ENCODE data around the gene ERC2. TPM values are rescaled to one million over a fixed set of nuclear protein-coding genes. Genes with fewer than 3 reads are reported as not detected.
"Not testable (repeated sequence)": the region's sequence is repeated elsewhere in the genome, so short reads cannot be mapped to it uniquely, and the experiment has no call there.

ERC2 gene
- total RNA-seq, 1 experiment from 2014 or later: 0.77 TPM

DNA sequence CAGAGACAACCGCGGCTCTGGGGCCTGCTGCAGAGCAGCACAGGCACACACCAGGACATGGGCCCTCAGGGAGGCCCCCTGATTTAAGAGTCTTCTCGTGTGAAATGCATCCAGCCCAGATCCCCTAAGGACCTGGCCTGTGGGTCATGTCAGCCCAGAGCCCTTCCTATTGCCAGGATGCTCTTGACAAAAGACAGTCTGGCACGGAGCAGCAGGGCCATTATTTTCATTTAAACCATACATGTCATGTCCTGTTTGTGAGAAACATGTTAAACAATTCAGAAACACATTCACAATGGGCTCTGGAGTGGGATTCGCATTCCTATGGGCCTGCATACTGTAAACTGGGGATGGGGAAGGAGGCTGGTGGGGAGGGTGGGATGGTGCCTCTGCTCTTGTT lies 613.8 kb downstream of the ERC2 start:
- no peaks in the 10 kb centered on the region for H3F3A ChIP-seq (ENCODE audit: low read length, unreplicated experiment)
- POLR2A ChIA-PET (ENCODE audit: unreplicated experiment): no interaction called here
- CTCF ChIA-PET: no interaction called here
- H2AFZ ChIP-seq (ENCODE audit: low read length): no peak overlapping the region
- H3K36me3 ChIP-seq (ENCODE audit: low read depth, low read length): no peaks in the 10 kb centered on the region
- H3K9me3 ChIP-seq (ENCODE audit: low read length): no peaks in the 10 kb centered on the region
- no TSS peak for BruUV-seq (replicated peaks)
- no peaks in the 10 kb centered on the region for H3K27me3 ChIP-seq (ENCODE audit: low read length)
- no peak for DNase-seq
- H3K4me2 ChIP-seq (ENCODE audit: low read length): no peak overlapping the region
- no peak for ATAC-seq
- no peak overlapping the region for H3K9ac ChIP-seq (ENCODE audit: low read length)
- no peak overlapping the region for H3K27ac ChIP-seq (ENCODE audit: low read length)
- no peak overlapping the region for H3K4me3 ChIP-seq (ENCODE audit: low read length)
- TF ChIP-seq, protein P1, sequence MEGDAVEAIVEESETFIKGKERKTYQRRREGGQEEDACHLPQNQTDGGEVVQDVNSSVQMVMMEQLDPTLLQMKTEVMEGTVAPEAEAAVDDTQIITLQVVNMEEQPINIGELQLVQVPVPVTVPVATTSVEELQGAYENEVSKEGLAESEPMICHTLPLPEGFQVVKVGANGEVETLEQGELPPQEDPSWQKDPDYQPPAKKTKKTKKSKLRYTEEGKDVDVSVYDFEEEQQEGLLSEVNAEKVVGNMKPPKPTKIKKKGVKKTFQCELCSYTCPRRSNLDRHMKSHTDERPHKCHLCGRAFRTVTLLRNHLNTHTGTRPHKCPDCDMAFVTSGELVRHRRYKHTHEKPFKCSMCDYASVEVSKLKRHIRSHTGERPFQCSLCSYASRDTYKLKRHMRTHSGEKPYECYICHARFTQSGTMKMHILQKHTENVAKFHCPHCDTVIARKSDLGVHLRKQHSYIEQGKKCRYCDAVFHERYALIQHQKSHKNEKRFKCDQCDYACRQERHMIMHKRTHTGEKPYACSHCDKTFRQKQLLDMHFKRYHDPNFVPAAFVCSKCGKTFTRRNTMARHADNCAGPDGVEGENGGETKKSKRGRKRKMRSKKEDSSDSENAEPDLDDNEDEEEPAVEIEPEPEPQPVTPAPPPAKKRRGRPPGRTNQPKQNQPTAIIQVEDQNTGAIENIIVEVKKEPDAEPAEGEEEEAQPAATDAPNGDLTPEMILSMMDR (conservative IDR thresholded peaks at IDR 0.05; ENCODE audit: low read depth, low read length): no peak
- no peak for TF ChIP-seq EZH2 (IDR thresholded peaks at IDR 0.05; ENCODE audit: low read length, unreplicated experiment)
- no peaks in the 10 kb centered on the region for H3K79me2 ChIP-seq (ENCODE audit: low read length)
- no peaks in the 10 kb centered on the region for H4K20me1 ChIP-seq (ENCODE audit: low read length)
- H3K9me2 ChIP-seq (replicated peaks; ENCODE audit: low read length): no peaks in the 10 kb centered on the region
- H3K4me1 ChIP-seq (ENCODE audit: insufficient read depth, low read length): no peaks in the 10 kb centered on the region
- intact Hi-C loops (cut with micrococcal nuclease): no loop called here

DNA sequence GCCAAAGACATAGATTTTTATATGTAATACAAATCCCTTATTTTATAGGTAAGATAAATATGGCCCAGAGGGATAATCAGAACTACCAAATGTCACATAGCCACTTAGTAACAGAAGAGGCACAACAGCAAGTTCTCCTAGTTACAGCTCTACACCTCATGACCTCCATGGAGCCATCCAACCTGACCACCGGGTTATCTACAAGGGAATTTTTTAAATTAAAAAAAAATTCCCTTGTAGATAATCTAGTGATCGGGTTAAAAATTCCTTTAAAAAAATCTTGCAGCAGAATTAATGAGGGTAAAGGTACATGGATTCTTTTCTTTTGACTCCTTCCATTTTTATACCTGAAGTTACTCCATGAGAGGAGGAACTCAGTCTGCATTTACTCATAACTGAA lies 615.9 kb downstream of the ERC2 start:
- ChIA-PET CTCF (no interaction called here), POLR2A (ENCODE audit: unreplicated experiment) (no interaction called here)
- no peaks in the 10 kb centered on the region for H3K36me3 ChIP-seq (ENCODE audit: low read depth, low read length)
- H4K20me1 ChIP-seq (ENCODE audit: low read length): no peaks in the 10 kb centered on the region
- H3K9me2 ChIP-seq (replicated peaks; ENCODE audit: low read length): no peaks in the 10 kb centered on the region
- no peak for DNase-seq
- H3K9ac ChIP-seq (ENCODE audit: low read length): no peak overlapping the region
- no peak overlapping the region for H3K4me2 ChIP-seq (ENCODE audit: low read length)
- no TSS peak for BruUV-seq (replicated peaks)
- TF ChIP-seq EZH2phosphoT487 (IDR thresholded peaks at IDR 0.05; ENCODE audit: borderline replicate concordance, low read length) (no peak), EZH2 (IDR thresholded peaks at IDR 0.05; ENCODE audit: low read length, unreplicated experiment) (no peak)
- TF ChIP-seq, protein P1 (conservative IDR thresholded peaks at IDR 0.05; ENCODE audit: low read depth, low read length): no peak
- intact Hi-C loops (cut with micrococcal nuclease): no loop called here
- no peak overlapping the region for H3K4me3 ChIP-seq (ENCODE audit: low read length)
- no peaks in the 10 kb centered on the region for H3K27me3 ChIP-seq (ENCODE audit: low read length)
- ATAC-seq: no peak
- no peak overlapping the region for H2AFZ ChIP-seq (ENCODE audit: low read length)
- no peaks in the 10 kb centered on the region for H3F3A ChIP-seq (ENCODE audit: low read length, unreplicated experiment)
- no peaks in the 10 kb centered on the region for H3K9me3 ChIP-seq (ENCODE audit: low read length)
- H3K79me2 ChIP-seq (ENCODE audit: low read length): no peaks in the 10 kb centered on the region
- no peaks in the 10 kb centered on the region for H3K4me1 ChIP-seq (ENCODE audit: insufficient read depth, low read length)
- no peak overlapping the region for H3K27ac ChIP-seq (ENCODE audit: low read length)

DNA sequence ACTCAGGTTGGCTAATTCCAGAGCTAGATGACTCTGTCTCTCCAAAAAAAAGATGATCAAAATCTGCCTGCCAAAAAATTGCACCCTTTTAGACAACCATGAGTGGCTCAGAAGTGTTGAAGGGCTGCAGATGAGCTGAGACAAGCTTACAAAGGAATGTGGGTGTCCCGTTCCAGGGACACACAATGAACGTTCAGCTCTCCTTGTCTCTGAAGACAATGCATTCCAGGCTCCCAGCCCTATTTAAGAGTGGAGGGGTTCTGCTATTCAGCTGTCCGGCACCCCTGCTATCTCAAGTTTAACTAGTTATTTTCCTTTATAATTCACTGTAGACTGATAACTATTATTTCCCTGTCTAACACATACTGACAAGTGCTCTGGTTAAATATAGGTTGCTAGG lies 626.1 kb downstream of the ERC2 start:
- Histone ChIP-seq H3K79me2 (ENCODE audit: low read length) (no peaks in the 10 kb centered on the region), H3K4me2 (ENCODE audit: low read length) (no peak overlapping the region), H3K4me1 (ENCODE audit: insufficient read depth, low read length) (no peaks in the 10 kb centered on the region), H2AFZ (ENCODE audit: low read length) (no peak overlapping the region), H3K27ac (ENCODE audit: low read length) (no peak overlapping the region), H3K27me3 (ENCODE audit: low read length) (no peaks in the 10 kb centered on the region), H3K36me3 (ENCODE audit: low read depth, low read length) (no peaks in the 10 kb centered on the region), H3K9me2 (replicated peaks; ENCODE audit: low read length) (no peaks in the 10 kb centered on the region), H3K4me3 (ENCODE audit: low read length) (no peak overlapping the region), H3K9ac (ENCODE audit: low read length) (no peak overlapping the region), H3K9me3 (ENCODE audit: low read length) (no peaks in the 10 kb centered on the region), H4K20me1 (ENCODE audit: low read length) (no peaks in the 10 kb centered on the region), H3F3A (ENCODE audit: low read length, unreplicated experiment) (no peaks in the 10 kb centered on the region)
- ChIA-PET POLR2A (ENCODE audit: unreplicated experiment) (no interaction called here), CTCF (no interaction called here)
- no peak for ATAC-seq
- intact Hi-C loops (cut with micrococcal nuclease): no loop called here
- DNase-seq: no peak
- no TSS peak for BruUV-seq (replicated peaks)
- TF ChIP-seq EZH2 (IDR thresholded peaks at IDR 0.05; ENCODE audit: low read length, unreplicated experiment) (no peak), EZH2phosphoT487 (IDR thresholded peaks at IDR 0.05; ENCODE audit: borderline replicate concordance, low read length) (no peak)
- TF ChIP-seq, protein P1 (conservative IDR thresholded peaks at IDR 0.05; ENCODE audit: low read depth, low read length): no peak

DNA sequence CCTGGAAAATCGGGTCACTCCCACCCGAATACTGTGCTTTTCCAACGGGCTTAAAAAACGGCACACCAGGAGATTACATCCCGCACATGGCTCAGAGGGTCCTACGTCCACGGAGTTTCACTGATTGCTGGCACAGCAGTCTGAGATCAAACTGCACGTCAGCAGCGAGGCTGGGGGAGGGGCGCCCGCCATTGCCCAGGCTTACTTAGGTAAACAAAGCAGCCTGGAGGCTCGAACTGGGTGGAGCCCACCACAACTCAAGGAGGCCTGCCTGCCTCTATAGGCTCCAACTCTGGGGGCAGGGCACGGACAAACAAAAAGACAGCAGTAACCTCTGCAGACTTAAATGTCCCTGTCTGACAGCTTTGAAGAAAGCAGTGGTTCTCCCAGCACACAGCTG lies 636.4 kb downstream of the ERC2 start:
- H3K9me3 ChIP-seq (ENCODE audit: low read length); H3K4me3 ChIP-seq (ENCODE audit: low read length); H3K27ac ChIP-seq (ENCODE audit: low read length); H3K79me2 ChIP-seq (ENCODE audit: low read length); H3K4me2 ChIP-seq (ENCODE audit: low read length); H3F3A ChIP-seq (ENCODE audit: low read length, unreplicated experiment); H4K20me1 ChIP-seq (ENCODE audit: low read length); BruUV-seq (replicated peaks); ATAC-seq; H3K36me3 ChIP-seq (ENCODE audit: low read depth, low read length); H3K4me1 ChIP-seq (ENCODE audit: insufficient read depth, low read length); H3K9ac ChIP-seq (ENCODE audit: low read length); H3K27me3 ChIP-seq (ENCODE audit: low read length); POLR2A ChIA-PET (ENCODE audit: unreplicated experiment); CTCF ChIA-PET; intact Hi-C loops (cut with micrococcal nuclease); H3K9me2 ChIP-seq (replicated peaks; ENCODE audit: low read length); H2AFZ ChIP-seq (ENCODE audit: low read length); DNase-seq: not testable (repeated sequence)

Data from PC-3 (cell line).